GM12878 (cell line): Measurements from ENCODE around the gene MOGAT2. TPM values are rescaled to one million over a fixed set of nuclear protein-coding genes. Genes with fewer than 3 reads are reported as not detected.

ENCODE experiments used
- ATAC-seq: fragments of 200-7000 bp; cut with Tn5 transposase; 3 replicates; pipeline ENCODE4 v1.9.1; 2020; ENCODE audit warnings: mild to moderate bottlenecking, moderate library complexity
- BruUV-seq: library from RNA; stranded (reverse); fragments of 400-500 nt; replicated peaks from 2 replicates; lab custom pipeline; 2021; lab: Mats Ljungman, UMichigan
- CTCF ChIA-PET: fragments of 300-600 bp; sonication (Branson Sonifier 250); formaldehyde crosslinking; extraction: SDS; loops from one replicate; lab custom pipeline; 2021; ENCODE audit warnings: inconsistent platforms; lab: Yijun Ruan, JAX
- POLR2A ChIA-PET: fragments of 350-600 bp; formaldehyde crosslinking; extraction: SDS; loops from one replicate; lab custom pipeline; 2021; ENCODE audit warnings: inconsistent platforms; lab: Charles Lee
- RAD21 ChIA-PET: fragments of 300-600 bp; sonication (Branson Sonifier 250); formaldehyde crosslinking; loops from one replicate; lab custom pipeline; 2023; ENCODE audit warnings: antibody characterized with exemption; ENCODE audit not compliant: unreplicated experiment; lab: Charles Lee
- SMC1A ChIA-PET: fragments of 300-600 bp; sonication (Branson Sonifier 250); formaldehyde crosslinking; loops from one replicate; lab custom pipeline; 2023; ENCODE audit not compliant: unreplicated experiment, uncharacterized antibody; lab: Charles Lee
- DNase-seq: peaks from one replicate; pipeline ENCODE4 v3.0.0-alpha.2; 2011; ENCODE audit warnings: low read depth, low spot score
- FAIRE-seq: peaks from 3 replicates; lab custom pipeline; 2011; peaks lifted over from hg19 to GRCh38; lab: Jason Lieb, UNC
- H2AFZ ChIP-seq: 2 replicates; pipeline ENCODE4 v1.6.0; 2011; ENCODE audit warnings: low read depth, low read length, control low read depth; ENCODE audit not compliant: control insufficient read depth
- H3K27ac ChIP-seq: 2 replicates; pipeline ENCODE4 v1.5.1; 2011; ENCODE audit warnings: control low read depth; ENCODE audit not compliant: control insufficient read depth, insufficient read depth
- H3K27me3 ChIP-seq, 2 experiments: replicated peaks in 1 of 2; 2 replicates each; pipeline versions ENCODE4 v1.6.0 to v1.6.1; 2011; ENCODE audit warnings: low read length in 1 of 2; ENCODE audit not compliant: control insufficient read depth in 2 of 2, insufficient read depth in 2 of 2
- H3K36me3 ChIP-seq, 2 experiments: 2 replicates each; pipeline ENCODE4 v1.5.1; 2011; ENCODE audit warnings: low read length in 1 of 2; ENCODE audit not compliant: control insufficient read depth in 2 of 2, insufficient read depth in 2 of 2
- H3K4me1 ChIP-seq: 2 replicates; pipeline ENCODE4 v1.6.1; 2011; ENCODE audit warnings: mild to moderate bottlenecking, low read length, moderate library complexity, mixed read lengths; ENCODE audit not compliant: control insufficient read depth, insufficient read depth
- H3K4me2 ChIP-seq: 2 replicates; pipeline ENCODE4 v1.6.0; 2011; ENCODE audit warnings: control low read depth; ENCODE audit not compliant: control insufficient read depth, insufficient read depth
- H3K4me3 ChIP-seq: fragments of 200-600 bp; sonication (generic); 2 replicates; pipeline ENCODE4 v1.5.1; 2016
- H3K79me2 ChIP-seq: 2 replicates; pipeline ENCODE4 v1.6.0; 2011; ENCODE audit warnings: low read length; ENCODE audit not compliant: control insufficient read depth, insufficient read depth
- H3K9ac ChIP-seq: 2 replicates; pipeline ENCODE4 v1.8.0; 2011; ENCODE audit warnings: low read length, control low read depth, mixed read lengths; ENCODE audit not compliant: control insufficient read depth, insufficient read depth
- H3K9me3 ChIP-seq: replicated peaks from 3 replicates; pipeline ENCODE4 v1.5.1; 2011; ENCODE audit warnings: mild to moderate bottlenecking, low read length; ENCODE audit not compliant: control insufficient read depth, insufficient read depth
- H4K20me1 ChIP-seq: 2 replicates; pipeline ENCODE4 v1.6.0; 2011; ENCODE audit not compliant: control insufficient read depth, insufficient read depth
- ATF3 ChIP-seq: IDR thresholded peaks from 2 replicates; pipeline ENCODE4 v1.6.1; 2011; ENCODE audit warnings: low read depth, mild to moderate bottlenecking, low read length, moderate library complexity, borderline replicate concordance; ENCODE audit errors: extremely low read depth
- BRCA1 ChIP-seq: IDR thresholded peaks from 2 replicates; pipeline ENCODE4 v1.6.1; 2011; ENCODE audit warnings: low read depth, low read length, improper control_type of control experiment
- E4F1 ChIP-seq: fragments of 450-650 bp; IDR thresholded peaks from 2 replicates; pipeline ENCODE4 v1.6.1; 2018; ENCODE audit warnings: borderline replicate concordance, mild to moderate bottlenecking; ENCODE audit not compliant: partially characterized antibody
- GABPA ChIP-seq: IDR thresholded peaks from 2 replicates; pipeline ENCODE4 v1.6.1; 2014; ENCODE audit warnings: antibody characterized with exemption, low read depth, mild to moderate bottlenecking, inconsistent platforms
- HDGF ChIP-seq: fragments of 450-650 bp; IDR thresholded peaks from 2 replicates; pipeline ENCODE4 v1.6.1; 2016; ENCODE audit warnings: antibody characterized with exemption
- IRF3 ChIP-seq: fragments of 450-650 bp; IDR thresholded peaks from 2 replicates; pipeline ENCODE4 v1.6.1; 2014; ENCODE audit warnings: mild to moderate bottlenecking
- JUNB ChIP-seq: IDR thresholded peaks from 2 replicates; pipeline ENCODE4 v1.6.1; 2016; ENCODE audit warnings: antibody characterized with exemption, mild to moderate bottlenecking
- KAT2A ChIP-seq: conservative IDR thresholded peaks from 2 replicates; pipeline ENCODE4 v1.6.1; 2011; ENCODE audit warnings: low read depth, low read length; ENCODE audit not compliant: control insufficient read depth
- MTA3 ChIP-seq: IDR thresholded peaks from 2 replicates; pipeline ENCODE4 v1.6.1; 2012; ENCODE audit warnings: low read length, inconsistent platforms, borderline replicate concordance
- POLR2A ChIP-seq: IDR thresholded peaks from 2 replicates; pipeline ENCODE4 v1.6.1; 2011; ENCODE audit warnings: low read depth, mild to moderate bottlenecking, low read length
- RFX5 ChIP-seq: IDR thresholded peaks from 2 replicates; pipeline ENCODE4 v1.6.1; 2011; ENCODE audit warnings: low read depth, low read length, improper control_type of control experiment
- SIN3A ChIP-seq: IDR thresholded peaks from 2 replicates; pipeline ENCODE4 v1.6.1; 2012; ENCODE audit warnings: low read depth, low read length, improper control_type of control experiment
- SMAD5 ChIP-seq: IDR thresholded peaks from 2 replicates; pipeline ENCODE4 v1.6.1; 2016; ENCODE audit warnings: antibody characterized with exemption, low read depth
- SUPT20H ChIP-seq: IDR thresholded peaks from 2 replicates; pipeline ENCODE4 v1.6.1; 2011; ENCODE audit warnings: low read depth, mild to moderate bottlenecking, low read length, moderate library complexity, borderline replicate concordance; ENCODE audit not compliant: control insufficient read depth
- TARDBP ChIP-seq: IDR thresholded peaks from 2 replicates; pipeline ENCODE4 v1.6.1; 2016; ENCODE audit warnings: borderline replicate concordance
- TCF3 ChIP-seq: IDR thresholded peaks from 2 replicates; pipeline ENCODE4 v1.6.1; 2012; ENCODE audit warnings: low read depth, mild to moderate bottlenecking, low read length, borderline replicate concordance; ENCODE audit not compliant: insufficient read depth
- ZBTB33 ChIP-seq: fragments of 450-650 bp; IDR thresholded peaks from 2 replicates; pipeline ENCODE4 v1.6.1; 2017; ENCODE audit warnings: mild to moderate bottlenecking
- ZNF274 ChIP-seq: IDR thresholded peaks from one replicate; pipeline ENCODE4 v1.8.0; 2011; ENCODE audit not compliant: insufficient read length, insufficient read depth
- WGBS: methylation state at CpG from one replicate; pipeline ENCODE4 v1.1.6; 2016; ENCODE audit warnings: low lambda C conversion rate; ENCODE audit not compliant: insufficient replicate concordance, insufficient coverage; ENCODE audit errors: missing lambda C conversion rate; 5-methylcytosine and 5-hydroxymethylcytosine counted together
- in situ Hi-C: fragments of 300-500 bp; cut with MboI; formaldehyde crosslinking; loops from 9 replicates; pipeline ENCODE4 v1.14.3; 2018; ENCODE audit warnings: mixed read lengths
- intact Hi-C: fragments of 100-400 bp; cut with micrococcal nuclease; formaldehyde crosslinking; loops from one replicate; pipeline ENCODE4 v1.14.2; 2022; ENCODE audit not compliant: unreplicated experiment
- polyA plus RNA-seq, 11 experiments: library from polyadenylated mRNA; depleted of rRNA in 4 of 11; unstranded in 6 of 11; stranded (reverse) in 5 of 11; fragments of >200 nt; fragmentation: Nextera tagmentation in 4 of 11; fragmentation: Illumina TruSeq in 1 of 11; extraction: Ambion mirVana in 4 of 11; extraction: Trizol in 1 of 11; gene quantifications; 1 replicate in 1 of 11; 2 replicates in 10 of 11; pipeline versions ENCODE4 v1.2.1 to v1.2.3, GENCODE V29; 2011 to 2016; ENCODE audit warnings: inconsistent platforms in 2 of 11, missing spikeins in 2 of 11, low read depth in 1 of 11
- total RNA-seq, 4 experiments: library from RNA; depleted of rRNA in 3 of 4; stranded (reverse); fragments of >200 nt in 3 of 4; fragmentation: Illumina TruSeq in 1 of 4; extraction: Trizol in 1 of 4; gene quantifications; 2 replicates each; pipeline versions ENCODE4 v1.2.1 to v1.2.3, GENCODE V29; 2013 to 2021

MOGAT2 gene
- total and polyA plus RNA-seq, 10 of the 15 experiments (the other 5 are each of a cell fraction or from before 2014, with no cell fraction given): 0.15 to 0.45 (median 0.22) TPM; not detected in 1

GRCh38 chr11:75775056-75775455 lies 57.4 kb downstream of the MOGAT2 start:
- no peaks in the 10 kb centered on the region; the same call in 1 of the 2 replicates for H3K79me2 ChIP-seq
- no peaks in the 10 kb centered on the region for H4K20me1 ChIP-seq
- no peak overlapping the region for H2AFZ ChIP-seq
- intact Hi-C loops: no loop called here
- FAIRE-seq (no peak), ATAC-seq (no peak), DNase-seq (no peak)
- TF ChIP-seq IRF3 (no peak), KAT2A (no peak), E4F1 (no peak), ATF3 (no peak), SUPT20H (no peak), RFX5 (no peak), HDGF (no peak), TCF3 (no peak), SMAD5 (no peak), SIN3A (no peak), GABPA (no peak), TARDBP (no peak), BRCA1 (no peak), ZNF274 (no peak), POLR2A (no peak), ZBTB33 (no peak), JUNB (no peak), MTA3 (no peak)
- ChIA-PET RAD21 (interaction anchor here (1.5 to 3.3 kb wide), 2 partner anchors 11 to 27 kb away, joined by 4 to 21 read pairs; no protein-coding TSS in a partner anchor), SMC1A (interaction anchor here (0.9 to 2.9 kb wide), 3 partner anchors 10 to 357 kb away, joined by 3 to 16 read pairs (median 3); no protein-coding TSS in a partner anchor), POLR2A (interaction anchor here (2.8 to 5.9 kb wide), 2 partner anchors 11 to 38 kb away, joined by 13 to 27 read pairs; no protein-coding TSS in a partner anchor), CTCF (interaction anchor here (1.5 to 6.0 kb wide), 2 partner anchors 12 to 91 kb away, joined by 4 to 44 read pairs; no protein-coding TSS in a partner anchor)
- no peaks in the 10 kb centered on the region for H3K36me3 ChIP-seq
- H3K9me3 ChIP-seq: no peaks in the 10 kb centered on the region
- H3K4me1 ChIP-seq: peaks cover 35% of the 10 kb centered on the region
- no peaks in the 10 kb centered on the region for H3K27me3 ChIP-seq
- WGBS: 100% methylated on average over 3 of the region's 3 CpGs
- no peak overlapping the region for H3K27ac ChIP-seq
- H3K9ac ChIP-seq: no peak overlapping the region
- BruUV-seq: no TSS peak
- no peak overlapping the region for H3K4me3 ChIP-seq
- in situ Hi-C loops: no loop called here
- H3K4me2 ChIP-seq: no peak overlapping the region
